ENCODE measurements around the gene GDI2.
"Not testable (repeated sequence)": the region's sequence is repeated elsewhere in the genome, so short reads cannot be mapped to it uniquely, and the experiment has no call there.

The GDI2 gene

DNA sequence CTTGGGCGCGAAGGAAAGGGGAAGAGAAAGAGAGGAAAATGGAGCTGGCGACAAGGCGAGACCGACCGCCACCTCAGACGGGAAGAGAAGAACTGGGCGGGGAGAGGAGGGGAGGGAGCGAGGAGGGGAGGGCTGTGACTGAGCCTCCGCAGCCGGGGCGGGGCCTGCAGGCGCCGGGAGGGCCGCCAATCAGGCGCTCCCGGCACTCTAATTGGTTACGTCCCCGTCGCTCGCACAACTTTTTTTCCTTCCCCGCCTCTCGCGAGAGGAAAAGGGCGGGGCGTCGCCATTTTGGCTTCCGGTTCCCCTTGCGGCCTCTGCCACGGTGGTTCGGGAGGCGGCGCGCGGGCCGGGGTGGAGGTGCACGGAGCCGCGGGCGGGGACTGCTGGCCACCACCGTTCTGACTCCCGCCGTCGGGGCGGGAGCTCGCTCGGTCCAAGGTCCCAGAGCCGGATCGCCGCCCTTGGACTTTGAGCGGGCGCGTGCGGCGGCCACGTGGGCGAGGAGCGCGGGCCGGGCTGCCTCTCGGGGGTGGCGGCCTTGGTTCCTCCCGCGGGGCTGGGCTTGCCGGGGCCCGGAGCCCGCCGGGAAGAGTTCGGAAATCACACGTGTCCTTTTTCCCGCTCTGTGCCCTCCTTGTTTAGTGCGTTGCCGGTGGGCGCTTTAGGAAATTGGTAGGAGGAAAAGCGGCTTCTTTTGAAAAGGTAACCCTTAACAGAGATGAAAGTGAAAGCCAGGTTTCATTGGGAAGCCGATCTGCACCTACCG lies at the start of gene GDI2:
Gene GDI2 (minus strand): TSS at position 94 of the 769 bp plus-strand sequence. CDS start 176 bp downstream, outside the sequence.
- peak; percentile 87 to 93 for DNase-seq (ENCODE audit: low read depth in 2 of 2, low spot score in 1 of 2)

DNA sequence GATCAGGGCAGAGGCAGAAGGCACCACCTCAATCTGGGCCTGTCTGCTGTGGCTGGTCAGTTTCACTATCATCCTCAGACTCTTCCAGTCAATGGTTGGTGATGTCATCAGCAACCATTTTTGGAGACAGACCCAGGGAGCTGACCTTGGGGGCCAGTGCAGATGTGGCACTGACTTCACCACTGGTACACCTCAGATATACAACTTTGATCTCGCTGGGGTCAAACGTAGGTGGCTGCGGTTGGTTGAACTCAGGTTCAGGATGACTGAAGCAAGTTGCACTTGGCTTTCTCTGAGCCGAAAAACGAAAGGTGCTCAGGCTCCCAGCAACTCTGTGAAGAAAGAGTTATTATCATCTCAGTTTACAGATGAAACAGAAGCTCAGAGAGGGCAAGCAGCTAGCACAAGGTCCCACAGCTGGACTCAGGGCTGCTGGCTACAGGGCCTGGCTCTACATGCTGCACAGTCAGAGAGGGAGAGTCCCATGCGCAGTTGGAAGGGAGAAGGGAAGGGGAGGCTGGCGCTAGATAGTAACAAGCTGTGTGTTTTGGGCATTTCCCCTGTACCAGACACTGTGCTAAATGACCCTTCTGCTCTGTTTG lies 49.2 kb upstream of the GDI2 start:
- DNase-seq (ENCODE audit: low read depth in 2 of 2, low spot score in 1 of 2): no peak

DNA sequence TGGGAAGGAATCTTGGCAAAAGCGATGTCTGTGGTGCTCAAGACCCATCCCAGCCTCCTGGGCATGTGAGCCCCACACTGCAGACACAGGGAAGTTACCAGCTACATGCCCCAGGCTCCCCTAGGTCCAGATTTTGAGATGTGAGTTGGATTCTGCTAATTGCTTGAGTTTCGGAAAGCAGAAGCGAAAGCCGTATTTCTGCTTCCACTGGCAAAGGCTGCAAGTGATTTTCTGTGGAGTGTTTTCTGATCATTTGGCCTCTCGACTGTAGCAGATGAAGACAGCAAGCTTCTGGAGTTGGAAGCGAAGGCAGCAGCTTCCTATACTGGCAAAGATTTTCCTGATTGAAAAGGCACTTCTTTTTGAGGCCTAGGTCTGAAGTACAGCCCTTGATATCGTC lies 46.8 kb upstream of the GDI2 start:
- DNase-seq (ENCODE audit: low read depth in 2 of 2, low spot score in 1 of 2): no peak

DNA sequence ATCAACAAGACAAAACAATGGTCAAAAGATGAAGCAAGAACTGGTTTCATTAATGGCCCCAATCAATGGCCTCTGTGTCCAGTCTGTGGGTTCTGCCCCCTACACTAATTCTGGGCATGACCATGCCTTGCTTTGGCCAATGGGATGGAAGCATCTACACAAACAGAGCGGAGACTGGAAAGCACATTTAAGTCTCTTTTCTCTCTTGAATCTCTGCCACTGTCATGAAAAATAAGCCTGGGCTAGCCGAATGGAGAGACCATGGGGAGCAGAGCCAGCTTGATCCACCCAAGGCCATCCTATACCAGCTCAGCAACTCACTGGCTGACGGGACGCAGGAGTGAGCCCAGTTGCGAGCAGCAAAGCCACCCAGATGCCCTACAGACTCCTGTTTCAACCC lies 45.6 kb upstream of the GDI2 start:
- no peak for DNase-seq (ENCODE audit: low read depth in 2 of 2, low spot score in 1 of 2)

DNA sequence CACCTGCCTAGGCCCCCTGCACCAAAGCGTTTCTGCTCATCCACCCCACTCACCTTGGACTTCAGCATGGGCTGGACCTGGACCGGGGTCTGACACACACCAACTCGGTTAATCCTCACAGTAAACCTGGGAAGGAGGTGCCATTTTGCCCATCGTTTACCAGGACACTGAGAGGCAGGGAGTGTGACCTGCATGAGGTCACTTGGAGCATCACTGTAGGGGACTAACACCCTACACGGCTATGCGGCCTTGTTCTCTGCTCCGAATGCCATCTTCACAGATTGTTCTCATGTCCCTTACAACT lies 43.4 kb upstream of the GDI2 start:
- DNase-seq (ENCODE audit: low read depth in 2 of 2, low spot score in 1 of 2): no peak

DNA sequence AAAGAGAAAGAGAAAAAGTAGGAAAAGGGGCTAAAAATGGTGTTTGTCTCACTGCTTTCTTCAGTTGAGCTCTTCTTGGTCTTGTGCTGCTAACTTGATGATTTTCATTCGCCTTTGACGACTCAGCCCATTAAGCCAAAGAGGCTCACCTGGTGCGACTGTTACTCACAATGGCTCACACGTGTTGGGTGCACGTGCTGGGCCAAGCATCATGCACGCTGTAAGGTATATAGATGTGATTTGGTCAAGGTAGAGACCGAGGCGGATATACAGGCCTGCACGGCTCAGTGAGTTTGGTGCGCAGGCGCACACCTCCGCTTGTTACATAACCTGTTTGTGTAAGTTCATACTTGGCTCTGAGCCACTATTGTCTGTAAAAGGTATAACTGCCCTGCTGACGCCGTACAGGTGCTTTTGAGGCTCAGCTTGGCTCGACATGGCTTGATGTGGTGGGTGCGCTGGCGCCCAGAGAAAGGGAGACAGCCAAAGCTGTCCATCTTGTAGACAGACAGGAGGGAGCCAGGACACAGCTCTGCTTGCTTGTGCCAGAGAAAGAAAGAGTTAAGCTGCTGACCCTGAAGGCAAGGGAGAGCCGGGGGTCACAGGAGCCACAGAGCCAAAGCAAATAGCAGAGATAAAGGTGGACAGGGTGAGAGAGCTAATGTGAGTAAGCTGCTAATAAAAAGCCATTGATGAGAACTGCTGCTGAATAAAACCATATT lies 42.9 kb upstream of the GDI2 start:
- no peak for DNase-seq (ENCODE audit: low read depth in 2 of 2, low spot score in 1 of 2)

DNA sequence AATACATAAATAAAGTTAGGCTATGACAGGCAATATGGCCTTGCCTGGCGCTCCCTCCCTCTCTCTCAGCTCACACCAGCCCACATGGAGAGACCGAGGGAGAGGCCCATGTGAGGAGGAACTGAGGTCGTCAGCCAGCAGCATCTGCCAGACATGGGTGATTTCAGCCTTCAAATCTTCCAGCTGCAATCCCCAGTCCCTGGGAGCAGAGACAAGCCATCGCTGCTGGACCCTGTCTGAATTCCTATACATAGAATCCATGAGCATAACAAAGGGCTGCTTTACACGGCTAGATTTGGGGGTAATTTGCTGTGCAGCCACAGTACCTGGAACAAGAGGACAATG lies 40.9 kb upstream of the GDI2 start:
- DNase-seq (ENCODE audit: low read depth in 2 of 2, low spot score in 1 of 2): no peak

DNA sequence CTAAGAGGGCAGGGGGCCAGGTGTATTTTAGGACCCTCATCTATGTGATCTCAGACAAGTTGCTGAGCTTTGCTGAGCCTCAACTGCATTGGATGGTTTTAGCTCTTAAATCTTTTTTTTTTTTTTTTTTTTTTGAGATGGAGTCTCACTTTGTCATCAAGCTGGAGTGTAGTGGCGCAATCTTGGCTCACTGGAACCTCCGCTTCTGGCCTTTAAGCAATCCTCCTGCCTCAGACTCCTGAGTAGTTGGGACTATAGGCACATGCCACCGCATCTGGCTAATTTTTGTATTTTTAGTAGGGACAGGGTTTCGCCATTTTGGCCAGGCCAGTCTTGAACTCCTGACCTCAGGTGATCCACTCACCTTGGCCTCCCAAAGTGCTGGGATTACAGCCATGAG lies 33.4 kb upstream of the GDI2 start:
- DNase-seq (ENCODE audit: low read depth in 2 of 2, low spot score in 1 of 2): not testable (repeated sequence)

DNA sequence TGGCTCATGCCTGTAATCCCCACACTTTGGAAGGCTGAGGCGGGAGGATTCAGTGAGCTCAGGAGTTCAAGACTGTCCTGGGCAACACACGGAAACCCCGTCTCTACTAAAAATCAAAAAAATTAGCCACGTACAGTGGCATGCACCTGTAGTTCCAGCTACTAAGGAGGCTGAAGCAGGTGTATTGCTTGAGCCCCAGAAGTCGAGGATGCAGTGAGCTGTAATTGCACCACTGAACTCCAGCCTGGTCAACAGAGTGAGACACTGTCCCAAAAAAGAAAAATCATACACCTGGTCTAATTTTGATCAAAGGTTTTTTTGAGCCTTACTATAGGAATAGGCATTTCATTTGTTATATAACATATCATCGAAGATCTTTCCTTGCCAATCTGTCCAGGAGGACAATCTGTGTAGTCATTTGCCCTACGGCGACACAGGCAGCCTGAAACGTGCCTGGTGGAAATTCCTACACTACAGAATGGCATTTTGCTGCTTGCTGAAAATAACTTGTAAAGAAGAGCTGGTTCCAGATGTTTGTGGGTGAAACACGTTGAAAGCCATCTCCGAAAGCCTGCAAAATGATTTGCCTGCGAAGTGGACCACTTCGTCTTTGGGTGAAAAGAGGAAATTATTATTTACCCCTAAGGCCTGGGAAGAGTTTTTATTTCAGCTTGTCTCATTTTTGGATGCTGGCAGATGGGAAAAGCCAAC lies 31.3 kb upstream of the GDI2 start:
- DNase-seq (ENCODE audit: low read depth in 2 of 2, low spot score in 1 of 2): no peak

DNA sequence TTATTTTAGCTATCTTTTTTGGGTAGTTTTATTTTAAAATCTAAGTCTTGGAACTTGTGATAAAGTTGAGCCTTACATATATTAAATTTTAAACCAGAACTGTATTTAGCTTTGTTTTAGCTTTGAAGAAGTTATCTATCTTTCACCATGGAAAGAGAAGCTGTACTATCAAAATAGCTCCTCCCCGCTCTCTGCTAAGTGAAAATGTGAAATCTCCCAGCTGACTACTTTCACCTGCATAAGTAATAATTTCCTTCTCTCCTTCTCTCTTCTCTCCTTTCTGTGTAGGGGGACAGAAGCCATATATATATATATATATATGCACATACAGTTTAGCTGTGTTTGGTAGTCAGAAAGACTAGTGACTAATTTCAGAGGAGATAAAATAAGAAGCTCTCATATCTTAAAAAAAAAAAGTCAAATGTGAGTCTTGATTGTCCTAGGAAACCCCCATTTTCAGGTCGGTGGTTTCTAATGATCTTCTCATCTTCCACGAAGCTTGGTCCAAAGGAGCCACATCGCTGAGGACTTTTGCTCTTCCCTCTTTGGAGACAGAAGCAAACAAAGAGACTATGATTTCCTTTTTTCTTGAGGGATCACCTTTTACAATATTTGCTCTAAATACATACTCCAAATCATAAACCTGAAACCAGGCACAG lies 30.6 kb upstream of the GDI2 start:
- no peak for DNase-seq (ENCODE audit: low read depth in 2 of 2, low spot score in 1 of 2)

DNA sequence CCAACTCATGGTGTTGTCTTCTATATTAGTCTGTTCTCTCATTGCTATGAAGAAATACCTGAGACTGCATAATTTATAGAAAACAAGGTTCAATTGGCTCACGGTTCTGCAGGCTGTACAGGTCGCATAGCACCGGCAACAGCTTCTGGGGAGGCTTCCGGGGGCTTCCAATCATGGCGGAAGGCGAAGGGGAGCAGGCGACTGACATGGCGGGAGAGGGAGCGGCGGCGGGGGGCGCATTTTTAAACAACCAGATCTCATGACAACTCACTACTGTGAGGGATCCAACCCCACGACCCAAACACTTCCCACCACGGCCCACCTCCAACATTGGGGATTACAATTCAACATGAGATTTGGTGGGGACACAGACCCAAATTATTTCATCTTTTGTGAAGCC lies 28.7 kb upstream of the GDI2 start:
- no peak for DNase-seq (ENCODE audit: low read depth in 2 of 2, low spot score in 1 of 2)

DNA sequence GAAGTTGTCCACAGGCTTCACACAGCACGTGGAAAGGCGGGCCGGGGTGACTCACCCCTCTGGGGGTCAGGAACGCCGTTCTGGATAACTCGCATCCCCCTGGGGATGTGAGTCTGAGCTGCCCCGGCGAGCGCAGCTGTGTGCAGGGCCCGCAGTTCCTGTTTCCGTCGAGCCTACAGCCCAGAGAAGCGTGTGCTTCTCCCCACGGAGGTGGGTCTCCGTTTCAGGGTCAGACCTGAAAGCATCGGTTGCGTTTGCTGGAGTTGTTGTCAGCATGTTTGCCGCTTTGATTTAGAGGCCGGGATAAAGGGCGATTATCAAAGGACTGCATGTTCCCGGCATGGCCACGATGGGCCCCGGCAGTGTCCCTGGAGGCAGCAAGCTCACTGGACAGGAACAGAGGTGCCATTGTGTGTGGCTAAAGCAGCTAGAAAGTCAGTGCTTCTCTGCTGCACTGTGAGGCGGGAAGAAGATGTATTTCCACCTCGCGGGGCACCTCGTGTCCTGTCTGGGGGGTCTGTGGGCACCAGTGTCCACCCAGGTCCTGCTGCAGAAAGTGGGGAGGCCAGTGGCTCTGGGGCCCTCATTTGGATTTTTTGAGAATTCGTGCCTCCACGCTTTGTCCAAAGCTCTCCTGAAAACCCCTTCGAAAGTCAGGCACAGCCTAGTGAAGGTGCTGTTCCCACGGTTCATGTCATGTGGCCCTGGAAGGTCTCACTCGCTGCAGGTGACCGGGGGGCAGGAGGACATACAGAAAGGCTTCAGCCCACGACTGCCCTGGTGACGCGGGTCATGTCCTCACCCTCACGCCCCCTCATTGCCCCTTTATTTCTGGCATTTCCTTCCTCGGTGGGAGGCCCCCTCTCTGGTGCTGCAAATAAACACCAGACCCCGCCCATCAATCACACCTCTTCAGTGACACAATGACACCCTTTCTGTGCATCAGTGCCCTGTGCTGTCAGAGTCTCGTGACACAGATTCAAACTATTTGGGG lies 27.4 kb upstream of the GDI2 start:
- no peak for DNase-seq (ENCODE audit: low read depth in 2 of 2, low spot score in 1 of 2)

DNA sequence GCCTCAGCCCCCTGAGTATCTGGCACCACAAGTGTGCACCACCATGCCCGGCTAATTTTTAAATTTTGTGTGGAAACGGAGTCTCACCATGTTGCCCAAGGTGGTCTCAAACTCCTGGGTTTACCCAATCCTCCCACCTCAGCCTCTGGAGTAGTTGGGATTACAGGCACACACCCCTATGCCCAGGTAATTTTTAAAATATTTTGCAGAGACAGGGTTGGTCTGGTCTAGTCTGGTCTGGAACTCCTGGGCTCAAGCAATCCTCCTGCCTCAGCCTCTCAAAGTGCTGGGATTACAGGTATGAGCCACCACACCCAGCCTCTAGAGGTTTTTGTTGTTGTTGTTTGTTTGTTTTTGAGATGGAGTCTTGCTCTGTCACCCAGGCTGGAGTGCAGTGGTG lies 22.9 kb upstream of the GDI2 start:
- not testable (repeated sequence) for DNase-seq (ENCODE audit: low read depth in 2 of 2, low spot score in 1 of 2)

DNA sequence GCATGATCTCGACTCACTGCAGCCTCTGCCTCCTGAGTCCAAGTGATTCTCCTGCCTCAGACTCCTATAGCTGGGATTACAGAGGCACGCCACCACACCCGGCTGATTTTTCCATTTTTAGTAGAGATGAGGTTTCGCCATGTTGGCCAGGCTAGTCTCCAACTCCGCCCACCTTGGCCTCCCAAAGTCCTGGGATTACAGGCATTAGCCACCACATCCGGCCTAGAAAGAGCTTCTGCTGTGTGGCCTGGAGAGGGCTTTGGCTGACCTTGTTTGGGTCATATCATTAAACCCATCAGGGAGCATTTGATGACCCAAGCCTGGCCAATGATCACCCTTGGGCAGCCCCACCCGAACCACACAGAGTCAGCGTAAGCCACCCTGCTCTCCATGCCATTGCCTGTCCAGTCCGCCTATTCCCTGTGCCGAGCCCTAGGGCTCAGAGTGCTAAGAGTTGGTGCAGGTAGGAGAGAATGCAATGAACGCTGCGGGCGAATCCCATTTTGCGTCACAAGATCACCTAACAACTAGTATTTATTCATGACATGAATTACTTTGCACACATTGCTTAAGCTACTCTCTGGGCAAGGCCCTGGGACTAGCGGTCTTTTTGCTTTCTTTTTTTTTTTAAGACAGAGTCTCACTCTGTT lies 22.3 kb upstream of the GDI2 start:
- no peak for DNase-seq (ENCODE audit: low read depth in 2 of 2, low spot score in 1 of 2)

DNA sequence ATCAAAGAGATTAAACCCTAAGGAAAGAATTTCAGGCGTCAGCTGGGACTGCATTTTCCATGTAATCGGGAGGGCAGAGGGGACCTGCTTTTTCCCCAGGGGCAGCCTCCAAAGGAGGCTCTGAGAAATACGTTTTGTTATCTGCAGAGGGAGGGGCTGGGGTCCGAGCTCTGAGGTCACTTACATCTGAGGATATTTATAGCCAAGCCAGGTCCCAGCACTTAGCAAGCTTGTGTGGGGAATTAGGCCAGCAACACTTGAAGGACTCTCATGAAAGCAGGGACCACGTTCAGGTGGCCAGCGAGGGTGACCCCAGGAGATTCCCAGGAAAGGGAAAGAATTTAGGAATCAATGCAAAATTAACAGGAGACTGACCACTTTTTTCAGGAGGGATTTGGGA lies 20.6 kb upstream of the GDI2 start:
- DNase-seq (ENCODE audit: low read depth in 2 of 2, low spot score in 1 of 2): no peak

DNA sequence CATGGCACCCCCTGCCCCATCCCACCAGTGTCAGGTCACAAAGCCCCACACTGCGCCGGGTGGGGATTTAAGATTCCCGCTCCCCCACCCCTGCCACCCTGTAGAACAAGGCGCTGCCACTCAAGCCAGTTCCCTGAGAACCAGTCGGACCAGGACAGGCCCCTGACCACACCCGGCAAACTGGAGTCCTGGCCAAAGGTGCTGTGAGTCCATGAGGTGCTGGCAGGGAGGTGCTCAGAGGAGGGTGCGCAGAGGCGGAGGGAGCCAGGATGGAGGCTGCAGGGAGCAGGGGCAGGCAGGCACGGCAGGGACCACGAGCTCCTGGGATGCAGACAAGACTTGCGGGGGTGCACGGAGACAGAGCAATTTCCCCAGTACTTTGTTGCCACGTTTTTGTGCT lies 19.7 kb upstream of the GDI2 start:
- no peak for DNase-seq (ENCODE audit: low read depth in 2 of 2, low spot score in 1 of 2)

DNA sequence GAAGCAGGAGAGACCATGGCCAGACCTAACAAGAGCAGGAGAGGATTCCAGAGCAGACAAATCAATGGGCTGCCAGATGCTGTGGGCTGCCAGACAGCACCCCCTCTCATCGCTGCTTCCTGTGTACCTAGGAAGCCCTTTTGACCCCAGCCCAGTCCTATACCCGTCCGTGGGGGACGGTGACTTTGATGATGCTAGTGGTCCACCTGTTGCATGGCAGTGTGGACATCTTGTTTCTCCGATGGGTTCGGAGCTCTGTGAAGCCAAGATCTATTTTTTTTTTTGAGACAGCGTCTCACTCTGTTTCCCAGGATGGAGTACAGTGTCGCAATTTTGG lies 18.2 kb upstream of the GDI2 start:
- no peak for DNase-seq (ENCODE audit: low read depth in 2 of 2, low spot score in 1 of 2)

DNA sequence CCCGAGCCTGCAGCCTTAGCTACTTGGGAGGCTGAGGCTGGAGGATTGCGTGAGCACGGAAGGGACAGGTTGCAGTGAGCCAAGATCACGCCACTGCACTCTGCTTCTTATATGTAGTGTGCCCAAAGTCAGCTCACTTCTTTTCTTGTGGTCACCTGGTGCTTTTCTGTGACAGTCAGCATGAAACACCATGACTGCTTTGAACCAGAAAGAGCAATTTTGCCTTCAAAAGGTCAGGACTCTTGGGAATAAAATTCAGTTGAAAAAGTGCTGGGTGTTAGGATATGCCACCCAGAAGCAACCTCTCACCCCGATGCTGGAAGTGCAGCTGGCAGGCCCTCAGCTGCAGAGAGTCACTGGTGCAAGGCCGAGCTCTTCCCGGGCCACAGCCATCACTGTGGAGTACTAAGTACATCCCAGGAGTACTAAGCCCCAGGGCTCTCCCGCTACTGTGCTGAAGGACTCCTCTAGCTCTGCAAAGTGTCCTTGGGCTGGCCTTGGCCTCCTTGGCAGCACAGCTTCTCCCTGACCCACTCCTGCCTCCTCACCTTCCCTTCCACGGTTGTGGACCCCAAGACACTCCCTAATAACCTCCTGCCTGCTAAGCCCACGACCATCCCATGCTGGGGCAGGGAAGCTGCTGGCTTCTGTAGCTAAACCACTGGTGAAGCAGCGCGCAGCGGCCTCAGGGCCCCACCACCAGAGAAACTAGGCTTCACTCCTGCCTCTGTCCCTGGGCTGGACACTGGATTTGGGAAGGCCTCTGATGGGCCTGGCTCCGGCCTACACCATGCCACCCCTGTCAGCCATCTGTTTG lies 17.6 kb upstream of the GDI2 start:
- no peak for DNase-seq (ENCODE audit: low read depth in 2 of 2, low spot score in 1 of 2)

DNA sequence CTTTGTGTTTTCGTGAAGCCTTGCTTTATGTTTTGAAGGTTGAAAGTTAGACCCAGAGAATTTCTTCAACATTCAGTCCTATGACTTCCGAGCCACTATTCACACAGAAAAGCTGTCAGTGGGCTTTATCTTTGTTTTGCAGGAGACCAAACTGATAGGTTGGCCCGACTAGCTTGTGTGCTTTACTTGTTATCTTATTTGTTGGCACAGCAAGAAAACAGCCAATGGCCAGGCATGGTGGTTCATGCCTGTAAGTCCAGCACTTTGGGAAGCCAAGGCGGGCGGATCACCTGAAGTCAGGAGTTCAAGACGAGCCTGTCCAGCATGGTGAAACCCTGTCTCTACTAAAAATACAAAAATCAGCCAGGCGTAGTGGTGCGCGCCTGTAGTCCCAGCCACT lies 16.0 kb upstream of the GDI2 start:
- no peak for DNase-seq (ENCODE audit: low read depth in 2 of 2, low spot score in 1 of 2)

Measured in stimulated activated CD8-positive, alpha-beta memory T cell treated with anti-CD3 and anti-CD28 coated beads, Interleukin-4, amount 100 ng/mL, for 1 hour (primary cell).